ENCODE measurements around the gene PICK1. TPM values are rescaled to one million over a fixed set of nuclear protein-coding genes. Genes with fewer than 3 reads are reported as not detected.
"Not testable (repeated sequence)": the region's sequence is repeated elsewhere in the genome, so short reads cannot be mapped to it uniquely, and the experiment has no call there.

Gene PICK1
- total RNA-seq, 3 donors from 2014 or later, result 42.0 to 61.3 (median 49.9) TPM

- intact Hi-C loops (cut with DNase I; ENCODE audit: low total_unique reads), result no loop called here
- H3K9me3 ChIP-seq, result no peaks in the 10 kb centered on the region
- H3K27ac ChIP-seq, result no peak overlapping the region
- peaks cover 2% of the 10 kb centered on the region in 2 donors for H3K27me3 ChIP-seq
- peaks cover 5% of the 10 kb centered on the region for H3K36me3 ChIP-seq
- no peak for DNase-seq (ENCODE audit: low spot score in 2 of 2)
- TF ChIP-seq POLR2A (IDR thresholded peaks at IDR 0.05) (no peak), CTCF (IDR thresholded peaks at IDR 0.05) (no peak), POLR2AphosphoS5 (IDR thresholded peaks at IDR 0.05) (no peak)
- peaks cover 4 to 6% of the 10 kb centered on the region in 2 donors for H3K4me1 ChIP-seq
- no peak overlapping the region for H3K4me3 ChIP-seq
Observed at GRCh38 chr22:38077096-38077495, 19.9 kb downstream of the PICK1 start.

GRCh38 chr22:38077595-38077994 lies 20.4 kb downstream of the PICK1 start:
- intact Hi-C loops (cut with DNase I; ENCODE audit: low total_unique reads), result no loop called here
- peaks cover 3 to 7% of the 10 kb centered on the region in 2 donors for H3K27me3 ChIP-seq
- H3K9me3 ChIP-seq, result no peaks in the 10 kb centered on the region
- TF ChIP-seq POLR2AphosphoS5 (IDR thresholded peaks at IDR 0.05) (no peak), CTCF (IDR thresholded peaks at IDR 0.05) (no peak), POLR2A (IDR thresholded peaks at IDR 0.05) (no peak)
- H3K4me3 ChIP-seq, result no peak overlapping the region
- H3K4me1 ChIP-seq, result peaks cover 4 to 11% of the 10 kb centered on the region in 2 donors
- H3K27ac ChIP-seq, result no peak overlapping the region
- no peak for DNase-seq (ENCODE audit: low spot score in 2 of 2)
- H3K36me3 ChIP-seq, result peaks cover 5% of the 10 kb centered on the region

- no peak for TF ChIP-seq POLR2AphosphoS5 (IDR thresholded peaks at IDR 0.05)
- TF ChIP-seq CTCF (IDR thresholded peaks at IDR 0.05), result no peak
- TF ChIP-seq POLR2A (IDR thresholded peaks at IDR 0.05), result no peak
- intact Hi-C loops (cut with DNase I; ENCODE audit: low total_unique reads), result no loop called here
- peaks cover 5% of the 10 kb centered on the region for H3K36me3 ChIP-seq
- H3K4me1 ChIP-seq, result peaks cover 4 to 14% of the 10 kb centered on the region in 2 donors
- H3K4me3 ChIP-seq, result no peak overlapping the region
- H3K27me3 ChIP-seq, result peaks cover 3 to 13% of the 10 kb centered on the region in 2 donors
- H3K27ac ChIP-seq, result no peak overlapping the region
- no peaks in the 10 kb centered on the region for H3K9me3 ChIP-seq
- DNase-seq (ENCODE audit: low spot score in 2 of 2), result no peak
Observed at GRCh38 chr22:38078046-38078840, 21.0 kb downstream of the PICK1 start.

- H3K4me1 ChIP-seq, result peaks cover 4 to 14% of the 10 kb centered on the region in 2 donors
- intact Hi-C loops (cut with DNase I; ENCODE audit: low total_unique reads); DNase-seq (ENCODE audit: low spot score in 2 of 2); H3K36me3 ChIP-seq; H3K27ac ChIP-seq; H3K4me3 ChIP-seq; H3K9me3 ChIP-seq: not testable (repeated sequence)
- H3K27me3 ChIP-seq, result peaks cover 3 to 13% of the 10 kb centered on the region in 2 donors
Observed at GRCh38 chr22:38079208-38079607, 22.0 kb downstream of the PICK1 start.

- no peaks in the 10 kb centered on the region for H3K9me3 ChIP-seq
- intact Hi-C loops (cut with DNase I; ENCODE audit: low total_unique reads), result no loop called here
Observed at GRCh38 chr22:38079804-38080203, 22.6 kb downstream of the PICK1 start.

More at GRCh38 chr22:38079804-38080203, 22.6 kb downstream of the PICK1 start:
- Histone ChIP-seq H3K4me1 (peaks cover 4 to 14% of the 10 kb centered on the region in 2 donors), H3K27ac (no peak overlapping the region), H3K36me3 (no peaks in the 10 kb centered on the region), H3K4me3 (no peak overlapping the region), H3K27me3 (peaks cover 3 to 13% of the 10 kb centered on the region in 2 donors)
- no peak for TF ChIP-seq CTCF (IDR thresholded peaks at IDR 0.05)
- no peak for TF ChIP-seq POLR2AphosphoS5 (IDR thresholded peaks at IDR 0.05)
- TF ChIP-seq POLR2A (IDR thresholded peaks at IDR 0.05), result no peak
- no peak for DNase-seq (ENCODE audit: low spot score in 2 of 2)
